Stimulated activated effector memory CD8-positive, alpha-beta T cell treated with anti-CD3 and anti-CD28 coated beads, Interleukin-12 subunit alpha, Interleukin-12 subunit beta, amount 100 ng/mL, for 72 hours (primary cell): ENCODE data around the gene PTPRN2.

Source experiments
- ATAC-seq: fragments of 150-1000 bp; cut with Tn5 transposase; 2 replicates; pipeline ENCODE4 v1.10.0; 2021
- DNase-seq, 2 donors: peaks; one replicate each; pipeline ENCODE4 v3.0.0; 2021 to 2022; ENCODE audit warnings: low spot score in 2 of 2
- H3K27ac Mint-ChIP-seq: one replicate; pipeline ENCODE4 v1.8.0; 2022; ENCODE audit warnings: mild to moderate bottlenecking, mixed read lengths
- H3K36me3 Mint-ChIP-seq: one replicate; pipeline ENCODE4 v1.8.0; 2022; ENCODE audit warnings: mild to moderate bottlenecking, mixed read lengths
- H3K4me1 Mint-ChIP-seq: one replicate; pipeline ENCODE4 v1.8.0; 2022; ENCODE audit warnings: mixed read lengths
- H3K4me3 Mint-ChIP-seq: one replicate; pipeline ENCODE4 v1.8.0; 2022; ENCODE audit warnings: mild to moderate bottlenecking, mixed read lengths
- H3K9me3 Mint-ChIP-seq: one replicate; pipeline ENCODE4 v1.8.0; 2022; ENCODE audit warnings: mixed read lengths

The PTPRN2 gene

DNA sequence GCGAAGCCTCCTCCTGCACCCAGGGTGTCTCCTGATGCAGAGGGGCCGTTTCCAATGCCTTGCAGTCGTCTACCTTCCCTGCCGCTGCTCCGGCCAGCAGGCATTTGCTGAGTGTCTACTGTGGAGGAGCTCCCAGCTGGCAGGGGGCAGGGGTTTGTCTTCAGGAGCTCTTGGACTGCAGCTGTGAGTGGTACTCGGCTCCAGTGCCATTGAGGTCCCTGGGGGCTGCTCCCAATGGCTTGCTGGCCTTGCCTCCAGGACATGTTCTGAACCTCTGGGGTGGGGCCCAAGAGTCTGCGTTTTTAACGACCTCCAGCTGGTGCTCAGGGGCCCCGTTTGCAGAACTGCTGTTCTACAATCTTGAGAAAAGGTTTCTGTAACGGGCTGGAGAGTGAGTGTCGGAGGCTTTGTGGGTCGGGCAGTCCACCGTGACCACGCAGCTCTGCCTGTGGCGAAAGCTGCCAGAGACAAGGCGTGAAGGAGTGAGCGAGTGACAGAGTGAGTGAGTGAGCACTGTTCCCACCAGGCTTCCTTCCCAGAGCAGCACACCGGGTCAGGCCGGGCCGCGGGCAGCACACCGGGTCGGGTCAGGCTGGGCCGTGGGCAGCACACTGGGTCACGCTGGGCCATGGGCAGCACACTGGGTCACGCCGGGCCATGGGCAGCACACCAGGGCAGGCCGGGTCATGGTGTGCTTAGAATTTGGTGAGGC is 520.2 kb downstream of the PTPRN2 start:
- H3K4me1 Mint-ChIP-seq, result no peaks in the 10 kb centered on the region
- H3K36me3 Mint-ChIP-seq, result peaks cover 6% of the 10 kb centered on the region
- no peak overlapping the region for H3K27ac Mint-ChIP-seq
- no peak for DNase-seq
- H3K9me3 Mint-ChIP-seq, result peaks cover 3% of the 10 kb centered on the region
- peak; percentile 35 for ATAC-seq
- no peak overlapping the region for H3K4me3 Mint-ChIP-seq

DNA sequence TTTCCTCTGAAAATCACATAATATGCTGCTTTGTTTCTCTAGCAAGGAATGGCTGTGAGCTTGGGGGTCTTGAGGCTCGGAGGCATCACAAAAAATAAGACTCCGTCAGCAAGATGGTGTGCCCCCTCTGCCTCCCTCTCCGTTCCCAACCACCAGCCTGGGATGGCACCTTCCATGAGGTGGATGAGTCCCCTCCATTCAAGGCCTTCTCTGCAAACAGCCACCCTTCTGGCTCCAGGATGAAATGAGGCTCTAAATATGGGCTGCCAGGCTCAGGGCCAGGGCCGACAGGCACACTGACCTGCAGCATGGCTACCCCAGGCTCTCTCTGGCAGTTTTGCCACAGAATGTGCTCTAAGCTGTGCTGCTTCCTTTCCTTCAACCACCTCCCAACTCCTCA is 521.5 kb downstream of the PTPRN2 start:
- Mint-ChIP-seq H3K36me3 (no peaks in the 10 kb centered on the region), H3K4me3 (no peak overlapping the region), H3K4me1 (no peaks in the 10 kb centered on the region), H3K9me3 (peaks cover 3% of the 10 kb centered on the region), H3K27ac (no peak overlapping the region)
- DNase-seq, result no peak
- ATAC-seq, result no peak

DNA sequence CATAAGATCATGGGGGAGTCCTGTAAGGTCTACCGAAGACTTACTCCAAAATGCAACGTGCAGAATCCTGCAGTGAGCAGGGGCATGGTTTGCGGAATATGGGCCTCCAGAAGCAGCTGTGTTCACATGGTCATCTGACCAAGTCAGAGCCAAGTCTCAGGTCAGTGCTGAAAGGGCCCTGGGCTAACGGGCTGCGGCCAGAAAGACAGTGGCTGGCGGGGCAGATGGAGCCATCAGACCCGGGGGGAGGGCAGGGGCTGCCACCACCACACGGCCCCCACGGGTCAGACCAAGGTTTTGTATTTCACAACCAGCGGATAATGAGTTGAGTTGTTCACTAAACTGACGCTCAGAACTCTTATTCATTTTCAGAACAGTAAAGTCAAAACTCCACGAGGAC is 522.3 kb downstream of the PTPRN2 start:
- H3K36me3 Mint-ChIP-seq, result no peaks in the 10 kb centered on the region
- no peak for DNase-seq
- H3K4me1 Mint-ChIP-seq, result no peaks in the 10 kb centered on the region
- H3K27ac Mint-ChIP-seq, result no peak overlapping the region
- ATAC-seq, result no peak
- no peak overlapping the region for H3K4me3 Mint-ChIP-seq
- peaks cover 3% of the 10 kb centered on the region for H3K9me3 Mint-ChIP-seq

- Mint-ChIP-seq H3K4me3 (no peak overlapping the region), H3K4me1 (no peaks in the 10 kb centered on the region), H3K9me3 (peaks cover 3% of the 10 kb centered on the region), H3K27ac (no peak overlapping the region), H3K36me3 (no peaks in the 10 kb centered on the region)
- no peak for DNase-seq
- no peak for ATAC-seq
Measured at GRCh38 chr7:158064631-158065030, 523.0 kb downstream of the PTPRN2 start.

DNA sequence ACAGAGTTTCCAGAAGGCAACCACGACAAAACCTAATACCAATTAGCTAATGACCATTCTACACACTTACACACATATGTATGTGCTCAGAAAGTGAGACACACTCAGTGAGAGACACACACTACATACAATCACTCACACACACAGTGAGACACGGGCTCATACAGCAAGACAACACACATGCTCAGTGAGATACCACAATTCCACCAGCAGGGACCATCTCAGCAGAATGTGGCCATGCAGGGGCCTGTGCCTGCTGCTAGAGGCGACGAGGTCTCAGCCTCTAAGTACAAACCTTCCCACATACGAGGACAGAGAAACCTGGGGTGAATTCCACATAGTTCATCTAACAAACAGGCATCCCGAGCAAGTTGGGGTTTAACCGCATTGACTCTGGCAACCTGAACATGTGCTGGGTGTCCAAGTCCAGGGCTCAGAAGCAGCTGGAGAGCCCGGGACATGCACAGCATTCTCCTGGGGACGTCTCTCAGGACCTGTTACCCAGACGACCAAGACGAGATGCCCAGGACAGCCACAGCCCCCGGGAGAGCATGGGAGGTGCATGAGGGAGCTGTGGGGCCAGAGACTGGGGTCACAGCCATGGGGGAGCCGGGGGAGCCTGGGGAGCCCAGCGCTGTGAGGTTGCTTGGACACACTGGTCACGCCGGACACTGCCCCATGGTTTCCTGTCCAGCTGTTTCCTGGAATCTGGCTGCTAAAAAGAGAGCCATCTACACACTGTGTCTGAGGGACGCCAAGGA is 523.6 kb downstream of the PTPRN2 start:
- no peaks in the 10 kb centered on the region for H3K36me3 Mint-ChIP-seq
- H3K9me3 Mint-ChIP-seq, result no peaks in the 10 kb centered on the region
- no peaks in the 10 kb centered on the region for H3K4me1 Mint-ChIP-seq
- no peak for ATAC-seq
- DNase-seq, result no peak
- H3K27ac Mint-ChIP-seq, result no peak overlapping the region
- H3K4me3 Mint-ChIP-seq, result no peak overlapping the region

DNA sequence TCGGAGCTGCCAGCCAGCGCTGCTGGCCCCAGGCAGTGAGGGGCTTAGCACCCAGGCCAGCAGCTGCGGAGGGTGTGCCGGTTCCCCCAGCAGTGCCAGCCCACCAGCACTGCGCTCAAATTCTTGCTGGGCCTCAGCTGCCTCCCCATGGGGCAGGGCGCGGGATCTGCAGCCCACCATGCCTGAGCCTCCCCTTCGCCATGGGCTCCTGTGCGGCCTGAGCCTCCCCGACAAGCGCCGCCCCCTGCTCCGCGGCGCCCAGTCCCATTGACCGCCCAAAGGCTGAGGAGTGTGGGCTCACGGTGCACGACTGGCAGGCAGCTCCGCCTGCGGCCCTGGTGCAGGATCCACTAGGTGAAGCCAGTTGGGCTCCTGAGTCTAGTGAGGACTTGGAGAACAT is 525.0 kb downstream of the PTPRN2 start:
- Mint-ChIP-seq H3K36me3 (no peaks in the 10 kb centered on the region), H3K27ac (no peak overlapping the region), H3K4me3 (no peak overlapping the region), H3K4me1 (no peaks in the 10 kb centered on the region), H3K9me3 (no peaks in the 10 kb centered on the region)
- ATAC-seq, result no peak
- DNase-seq, result no peak

DNA sequence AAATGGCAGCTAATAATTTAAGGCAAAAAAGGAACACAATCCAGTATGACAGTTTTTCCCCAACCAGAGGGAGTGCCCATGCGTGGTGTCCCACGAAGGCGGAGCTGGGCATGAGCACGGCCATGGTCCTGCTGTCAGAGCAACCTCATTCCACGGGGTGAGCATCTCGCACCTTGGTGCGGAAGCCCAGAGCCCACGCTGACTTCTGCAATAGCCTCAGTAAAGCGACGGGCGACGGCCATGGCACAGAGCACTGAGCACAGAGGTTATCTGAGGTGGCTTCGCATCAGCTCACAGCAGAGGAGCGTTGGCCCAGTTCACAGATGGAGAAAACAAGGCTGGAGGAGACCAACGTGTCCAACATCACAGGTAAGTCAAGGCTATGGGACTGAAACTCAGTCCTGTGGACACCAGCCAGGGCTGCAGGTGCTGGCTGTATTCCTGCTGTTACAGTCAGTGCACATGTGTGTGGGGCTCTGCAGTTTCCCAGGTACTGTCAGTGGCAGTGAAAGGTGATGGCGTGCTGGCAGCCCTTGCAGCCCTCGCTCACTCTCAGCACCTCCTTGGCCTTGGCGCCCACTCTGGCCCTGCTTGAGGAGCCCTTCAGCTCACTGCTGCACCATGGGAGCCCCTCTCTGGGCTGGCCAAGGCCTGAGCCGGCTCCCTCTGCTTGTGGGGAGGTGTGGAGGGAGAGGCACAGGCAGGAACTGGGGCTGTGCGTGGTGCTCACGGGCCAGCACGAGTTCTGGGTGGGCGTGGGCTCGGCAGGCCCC is 525.6 kb downstream of the PTPRN2 start:
- Mint-ChIP-seq H3K9me3 (no peaks in the 10 kb centered on the region), H3K27ac (no peak overlapping the region), H3K4me1 (no peaks in the 10 kb centered on the region), H3K36me3 (no peaks in the 10 kb centered on the region), H3K4me3 (no peak overlapping the region)
- ATAC-seq (no peak), DNase-seq (no peak)

DNA sequence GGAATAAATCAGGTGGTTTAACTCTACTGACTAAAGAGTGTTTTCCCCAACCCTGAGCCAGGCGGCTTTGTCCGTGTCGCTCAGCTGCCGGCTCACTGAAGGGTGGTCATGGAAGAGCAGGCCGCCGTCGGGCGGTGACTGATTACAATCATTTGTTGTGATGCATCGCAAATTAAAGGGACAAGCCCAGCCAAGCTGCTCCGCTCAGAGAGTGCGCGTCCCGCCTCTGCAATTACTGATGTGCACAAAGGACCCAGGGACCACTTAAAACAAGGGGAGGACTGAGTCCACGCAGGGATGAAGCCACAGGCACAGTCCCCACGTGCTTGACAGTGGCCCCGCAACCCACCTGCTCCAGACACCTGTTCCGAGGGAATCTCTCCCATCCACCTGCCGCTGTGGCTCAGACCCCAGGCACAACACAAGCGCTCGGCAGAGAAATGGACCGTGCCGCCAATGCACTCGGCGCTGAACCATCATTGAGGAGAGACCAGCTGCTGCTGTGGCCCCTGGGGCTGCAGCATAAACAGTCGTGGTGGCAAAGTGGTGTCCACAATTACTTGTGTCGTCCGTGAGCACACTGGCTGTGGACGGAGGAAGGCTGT is 526.5 kb downstream of the PTPRN2 start:
- Mint-ChIP-seq H3K9me3 (no peaks in the 10 kb centered on the region), H3K4me1 (no peaks in the 10 kb centered on the region), H3K27ac (no peak overlapping the region), H3K4me3 (no peak overlapping the region), H3K36me3 (no peaks in the 10 kb centered on the region)
- ATAC-seq (no peak), DNase-seq (no peak)

GRCh38 chr7:158060216-158060615 is 527.4 kb downstream of the PTPRN2 start:
- no peak overlapping the region for H3K4me3 Mint-ChIP-seq
- no peaks in the 10 kb centered on the region for H3K36me3 Mint-ChIP-seq
- no peak for DNase-seq
- no peak overlapping the region for H3K27ac Mint-ChIP-seq
- ATAC-seq, result no peak
- H3K4me1 Mint-ChIP-seq, result no peaks in the 10 kb centered on the region
- no peaks in the 10 kb centered on the region for H3K9me3 Mint-ChIP-seq

DNA sequence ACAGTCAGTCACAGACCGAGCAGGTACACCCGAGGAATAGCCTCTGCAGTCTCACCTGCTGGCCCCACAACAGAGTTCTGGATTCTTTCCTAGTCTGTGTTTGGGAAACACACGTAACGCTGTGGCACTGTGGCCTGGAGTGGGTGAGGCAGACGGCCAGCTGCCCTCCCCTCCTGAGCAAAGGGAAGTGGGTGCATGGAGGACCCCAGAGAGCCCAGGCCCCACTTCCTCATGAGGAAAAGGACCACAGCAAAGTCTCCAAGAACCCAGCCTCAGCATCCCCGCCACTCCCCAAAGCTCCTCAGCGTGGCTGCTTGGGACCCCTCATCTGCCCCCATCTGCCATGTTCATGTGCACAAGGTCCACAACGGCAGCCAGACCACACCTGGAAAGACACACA is 530.2 kb downstream of the PTPRN2 start:
- Mint-ChIP-seq H3K4me3 (no peak overlapping the region), H3K4me1 (no peaks in the 10 kb centered on the region), H3K27ac (no peak overlapping the region), H3K36me3 (no peaks in the 10 kb centered on the region), H3K9me3 (no peaks in the 10 kb centered on the region)
- no peak for DNase-seq
- ATAC-seq, result no peak

- no peak overlapping the region for H3K27ac Mint-ChIP-seq
- H3K4me1 Mint-ChIP-seq, result no peaks in the 10 kb centered on the region
- DNase-seq (no peak), ATAC-seq (no peak)
- no peaks in the 10 kb centered on the region for H3K36me3 Mint-ChIP-seq
- H3K9me3 Mint-ChIP-seq, result no peaks in the 10 kb centered on the region
- no peak overlapping the region for H3K4me3 Mint-ChIP-seq
Measured at GRCh38 chr7:158056761-158057160, 530.9 kb downstream of the PTPRN2 start.

- DNase-seq (no peak), ATAC-seq (no peak)
- Mint-ChIP-seq H3K9me3 (no peaks in the 10 kb centered on the region), H3K4me1 (no peaks in the 10 kb centered on the region), H3K36me3 (no peaks in the 10 kb centered on the region), H3K4me3 (no peak overlapping the region), H3K27ac (no peak overlapping the region)
Measured at GRCh38 chr7:158055726-158056510, 531.7 kb downstream of the PTPRN2 start.

DNA sequence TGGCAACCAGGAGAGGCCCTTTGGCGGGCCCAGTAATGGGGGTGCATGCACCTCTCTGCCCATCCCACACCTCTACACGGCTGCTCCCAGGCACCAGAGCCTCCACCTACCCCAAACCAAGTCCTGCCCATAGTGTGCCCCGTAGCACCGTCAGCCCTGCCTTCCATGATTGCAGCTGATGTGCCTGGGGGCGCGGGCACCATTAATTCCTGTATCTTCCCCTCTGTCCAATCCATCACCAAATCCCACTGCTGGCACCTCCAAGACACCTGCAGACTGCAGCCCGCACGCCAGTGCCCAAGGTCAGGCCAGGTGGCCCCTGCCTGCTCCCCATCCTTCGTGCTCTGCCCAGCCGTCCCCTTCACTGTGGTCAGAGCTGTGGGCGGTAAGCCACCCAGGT is 533.0 kb downstream of the PTPRN2 start:
- no peak overlapping the region for H3K4me3 Mint-ChIP-seq
- no peaks in the 10 kb centered on the region for H3K4me1 Mint-ChIP-seq
- H3K27ac Mint-ChIP-seq, result no peak overlapping the region
- no peaks in the 10 kb centered on the region for H3K36me3 Mint-ChIP-seq
- ATAC-seq (no peak), DNase-seq (no peak)
- no peaks in the 10 kb centered on the region for H3K9me3 Mint-ChIP-seq

DNA sequence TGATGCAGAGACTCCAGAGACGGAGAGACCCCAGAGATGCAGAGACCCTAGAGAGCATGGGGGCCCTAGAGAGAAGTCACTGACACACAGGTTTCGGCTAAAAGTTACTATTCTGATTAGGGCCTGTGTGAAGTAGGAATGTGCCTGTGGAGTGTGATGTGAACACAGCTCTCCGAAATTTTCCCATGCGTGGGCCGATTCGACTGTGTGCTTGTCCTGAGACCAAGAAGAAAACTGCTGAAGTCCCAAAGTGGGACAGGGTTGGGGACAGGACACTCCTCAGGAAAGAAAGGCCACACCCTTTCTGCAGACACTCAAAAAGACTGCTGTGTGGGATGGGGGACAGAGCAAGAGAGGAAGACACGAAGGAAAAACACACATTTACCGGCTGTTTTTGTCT is 533.5 kb downstream of the PTPRN2 start:
- H3K4me3 Mint-ChIP-seq, result no peak overlapping the region
- no peaks in the 10 kb centered on the region for H3K9me3 Mint-ChIP-seq
- DNase-seq, result no peak
- no peaks in the 10 kb centered on the region for H3K36me3 Mint-ChIP-seq
- ATAC-seq, result no peak
- H3K4me1 Mint-ChIP-seq, result no peaks in the 10 kb centered on the region
- no peak overlapping the region for H3K27ac Mint-ChIP-seq
